NT2/D1 (cell line): Measurements from ENCODE around the gene OR1I1.

Experiments
- DNase-seq: peaks from one replicate; pipeline ENCODE4 v3.0.0-alpha.2; 2011; ENCODE audit warnings: low read depth, low spot score
- H3K27me3 ChIP-seq: 2 replicates; pipeline ENCODE4 v1.6.0; 2011; ENCODE audit warnings: mild to moderate bottlenecking; ENCODE audit not compliant: insufficient read length, insufficient read depth
- H3K36me3 ChIP-seq: 2 replicates; pipeline ENCODE4 v1.6.1; 2011; ENCODE audit warnings: mild to moderate bottlenecking, low read length, mixed read lengths; ENCODE audit not compliant: insufficient read depth, insufficient read length
- H3K4me1 ChIP-seq: 2 replicates; pipeline ENCODE4 v1.5.1; 2011; ENCODE audit not compliant: insufficient read depth, insufficient read length
- H3K4me3 ChIP-seq: 2 replicates; pipeline ENCODE4 v1.5.1; 2011; ENCODE audit warnings: low read depth; ENCODE audit not compliant: insufficient read length
- H3K9ac ChIP-seq: 2 replicates; pipeline ENCODE4 v1.6.0; 2011; ENCODE audit warnings: low read depth; ENCODE audit not compliant: insufficient read length
- H3K9me3 ChIP-seq: 2 replicates; pipeline ENCODE4 v1.5.1; 2011; ENCODE audit warnings: mild to moderate bottlenecking, low read length; ENCODE audit not compliant: insufficient read depth
- SUZ12 ChIP-seq: IDR thresholded peaks from 2 replicates; pipeline ENCODE4 v1.6.1; 2011; ENCODE audit not compliant: insufficient read length, insufficient read depth; ENCODE audit errors: extremely low read depth
- YY1 ChIP-seq: IDR thresholded peaks from 2 replicates; pipeline ENCODE4 v1.6.1; 2011; ENCODE audit not compliant: insufficient read length, insufficient read depth
- ZNF274 ChIP-seq: IDR thresholded peaks from 2 replicates; pipeline ENCODE4 v1.6.1; 2011; ENCODE audit warnings: mild to moderate bottlenecking, low read depth, low read length

The OR1I1 gene

GRCh38 chr19:15098460-15098859 lies 16.4 kb downstream of the OR1I1 start:
- DNase-seq, result no peak
- peaks cover 2% of the 10 kb centered on the region for H3K4me1 ChIP-seq
- peaks cover 6% of the 10 kb centered on the region; the same call in 1 of the 2 replicates for H3K9me3 ChIP-seq
- TF ChIP-seq YY1, result no peak
- no peak overlapping the region for H3K9ac ChIP-seq
- H3K27me3 ChIP-seq, result no peaks in the 10 kb centered on the region
- H3K4me3 ChIP-seq, result no peak overlapping the region
- H3K36me3 ChIP-seq, result no peaks in the 10 kb centered on the region

- no peak overlapping the region for H3K4me3 ChIP-seq
- H3K9ac ChIP-seq, result no peak overlapping the region
- H3K4me1 ChIP-seq, result peaks cover 2% of the 10 kb centered on the region
- H3K27me3 ChIP-seq, result no peaks in the 10 kb centered on the region
- DNase-seq, result no peak
- peaks cover 13% of the 10 kb centered on the region; the same call in 1 of the 2 replicates for H3K9me3 ChIP-seq
- TF ChIP-seq SUZ12, result no peak
- no peak for TF ChIP-seq ZNF274
- no peak for TF ChIP-seq YY1
- no peaks in the 10 kb centered on the region for H3K36me3 ChIP-seq
These were observed 17.1 kb downstream of the OR1I1 start for GRCh38 chr19:15099017-15099582.

- DNase-seq, result peak; percentile 70
- TF ChIP-seq ZNF274, result no peak
- TF ChIP-seq SUZ12, result no peak
- TF ChIP-seq YY1, result no peak
- H3K4me1 ChIP-seq, result peaks cover 2% of the 10 kb centered on the region
- H3K27me3 ChIP-seq, result no peaks in the 10 kb centered on the region
- no peak overlapping the region for H3K4me3 ChIP-seq
- no peaks in the 10 kb centered on the region for H3K36me3 ChIP-seq
- H3K9ac ChIP-seq, result no peak overlapping the region
- peaks cover 19% of the 10 kb centered on the region; the same call in 1 of the 2 replicates for H3K9me3 ChIP-seq
These were observed 19.6 kb downstream of the OR1I1 start for GRCh38 chr19:15101479-15102082.

GRCh38 chr19:15104003-15104402 lies 22.0 kb downstream of the OR1I1 start:
- peaks cover 19% of the 10 kb centered on the region; the same call in 1 of the 2 replicates for H3K9me3 ChIP-seq
- no peak for DNase-seq
- H3K36me3 ChIP-seq, result peaks cover 8% of the 10 kb centered on the region
- no peak overlapping the region for H3K9ac ChIP-seq
- H3K4me3 ChIP-seq, result no peak overlapping the region
- H3K4me1 ChIP-seq, result peaks cover 8% of the 10 kb centered on the region
- TF ChIP-seq ZNF274 (no peak), YY1 (no peak), SUZ12 (no peak)
- H3K27me3 ChIP-seq, result no peaks in the 10 kb centered on the region

GRCh38 chr19:15104411-15104810 lies 22.4 kb downstream of the OR1I1 start:
- peaks cover 12% of the 10 kb centered on the region for H3K36me3 ChIP-seq
- H3K9me3 ChIP-seq, result peaks cover 19% of the 10 kb centered on the region; the same call in 1 of the 2 replicates
- H3K9ac ChIP-seq, result no peak overlapping the region
- DNase-seq, result no peak
- no peak for TF ChIP-seq ZNF274
- TF ChIP-seq SUZ12, result no peak
- TF ChIP-seq YY1, result no peak
- H3K27me3 ChIP-seq, result no peaks in the 10 kb centered on the region
- peaks cover 10% of the 10 kb centered on the region for H3K4me1 ChIP-seq
- no peak overlapping the region for H3K4me3 ChIP-seq

- Histone ChIP-seq H3K27me3 (no peaks in the 10 kb centered on the region), H3K36me3 (peaks cover 19% of the 10 kb centered on the region), H3K9ac (no peak overlapping the region), H3K9me3 (peaks cover 19% of the 10 kb centered on the region; the same call in 1 of the 2 replicates), H3K4me3 (no peak overlapping the region), H3K4me1 (peaks cover 8% of the 10 kb centered on the region)
- TF ChIP-seq ZNF274 (no peak), YY1 (no peak), SUZ12 (no peak)
- no peak for DNase-seq
These were observed 23.0 kb downstream of the OR1I1 start for GRCh38 chr19:15105044-15105443.

- TF ChIP-seq ZNF274 (no peak), SUZ12 (no peak), YY1 (no peak)
- DNase-seq, result peak; percentile 63
- Histone ChIP-seq H3K9ac (peak within 1 kb of the TSS; percentile 86), H3K27me3 (no peaks in the 10 kb centered on the region), H3K4me3 (peak within 1 kb of the TSS; percentile 71), H3K36me3 (peaks cover 42% of the 10 kb centered on the region), H3K4me1 (peaks cover 8% of the 10 kb centered on the region), H3K9me3 (peaks cover 16% of the 10 kb centered on the region; the same call in 1 of the 2 replicates)
These were observed 25.3 kb downstream of the OR1I1 start, which contains the start of gene SYDE1 for GRCh38 chr19:15107061-15108010. Gene SYDE1, plus strand, starts transcription at chr19:15107401. Its CDS starts 33 bp downstream, at chr19:15107434.
